Glomerular endothelial cell (primary cell): ENCODE results near the gene WBP2. TPM values are rescaled to one million over a fixed set of nuclear protein-coding genes. Genes with fewer than 3 reads are reported as not detected.

ENCODE experiments used
- DNase-seq: peaks from one replicate; pipeline ENCODE4 v3.0.0-alpha.2; 2011; ENCODE audit warnings: low read depth, low spot score; ENCODE audit errors: extremely low read depth
- total RNA-seq: library from RNA; depleted of rRNA; stranded (reverse); fragments of >200 nt; gene quantifications from 2 replicates; pipeline ENCODE4 v1.2.3, GENCODE V29; 2015

Gene WBP2
- total RNA-seq, result 66.6 and 74.7 TPM in 2 replicates

GRCh38 chr17:75855310-75856061 lies at the start of gene WBP2:
Gene WBP2, minus strand, starts transcription at chr17:75855335. Its CDS starts 38 bp downstream, at chr17:75855297.
- DNase-seq, result peak; percentile 99

GRCh38 chr17:75902406-75902805 lies 47.3 kb upstream of the WBP2 start:
- no peak for DNase-seq

- DNase-seq, result no peak
Observed at GRCh38 chr17:75901727-75902126, 46.6 kb upstream of the WBP2 start.

GRCh38 chr17:75900691-75901533 lies 45.8 kb upstream of the WBP2 start:
- no peak for DNase-seq

GRCh38 chr17:75899767-75900468 lies 44.8 kb upstream of the WBP2 start:
- DNase-seq, result no peak

- DNase-seq, result no peak
Observed at GRCh38 chr17:75899353-75899752, 44.2 kb upstream of the WBP2 start.

GRCh38 chr17:75898791-75899190 lies 43.7 kb upstream of the WBP2 start:
- no peak for DNase-seq

GRCh38 chr17:75898065-75898464 lies 42.9 kb upstream of the WBP2 start:
- no peak for DNase-seq

GRCh38 chr17:75897160-75898019 lies 42.3 kb upstream of the WBP2 start:
- DNase-seq, result no peak

GRCh38 chr17:75896415-75897159 lies 41.5 kb upstream of the WBP2 start, which contains the start of gene TRIM65:
Gene TRIM65, minus strand, starts transcription at chr17:75896951. Its CDS starts 14 bp downstream, at chr17:75896937.
- no peak for DNase-seq

- DNase-seq, result no peak
Observed at GRCh38 chr17:75895370-75896155, 40.4 kb upstream of the WBP2 start.

GRCh38 chr17:75894049-75894733 lies 39.1 kb upstream of the WBP2 start:
- DNase-seq, result no peak

- DNase-seq, result no peak
Observed at GRCh38 chr17:75893305-75894048, 38.3 kb upstream of the WBP2 start.

GRCh38 chr17:75892556-75893224 lies 37.6 kb upstream of the WBP2 start:
- no peak for DNase-seq

- DNase-seq, result no peak
Observed at GRCh38 chr17:75891605-75892555, 36.7 kb upstream of the WBP2 start.
